Heart left ventricle (tissue), 13 donors: ENCODE data around the gene LINGO1.

Source experiments
- POLR2A ChIP-seq, 2 donors: fragments of 450-650 bp; IDR thresholded peaks; one replicate each; pipeline ENCODE4 v1.6.1; 2017; ENCODE audit warnings: antibody characterized with exemption in 2 of 2, mild to moderate bottlenecking in 2 of 2, moderate library complexity in 2 of 2
- TF ChIP-seq, protein P1 (sequence below), 12 donors: fragments of 200-600 bp; sonication (generic) in 4 of 12; IDR thresholded peaks; one replicate each; pipeline versions ENCODE4 v1.5.0 to v1.8.0; 2018 to 2022; ENCODE audit warnings: antibody characterized with exemption in 12 of 12, mild to moderate bottlenecking in 5 of 12
- donor health status: ischemic (EF 13 %, LVEDD 7.1; RV severe dilation, severe dysfunction).
- donor health status: DM: no; HTN: yes; CAD: no.
- donor health status: DM: no; HTN: no; CAD: no.
- donor health status: ischemic (EF 25% LVEDD 6.9; RV normal size, moderate dysfunction).
- donor health status: ischemic (EF 25% LVEDD 5.7; RV mildly dilated, moderate dysfunction).
- donor health status: ischemic (EF 35%, LVEDD 5.7; RV mildly dilated, moderate dysfunction).
- donor health status: nonischemic (EF 11% LVEDD 7.7; RV severe dilation, severe dysfunction).
- donor health status: DM: yes; HTN: yes; CAD: no.
- donor health status: PGD.
- donor health status: ischemic (EF 29% LVEDD 5.4; RV normal size, mild dysfunction).
- donor health status: nonischemic (EF 23%, LVEDD 6.1; RV moderate dilation, normal function).

GRCh38 chr15:77640615-77641014 lies 7.9 kb upstream of the LINGO1 start:
- TF ChIP-seq, protein P1, sequence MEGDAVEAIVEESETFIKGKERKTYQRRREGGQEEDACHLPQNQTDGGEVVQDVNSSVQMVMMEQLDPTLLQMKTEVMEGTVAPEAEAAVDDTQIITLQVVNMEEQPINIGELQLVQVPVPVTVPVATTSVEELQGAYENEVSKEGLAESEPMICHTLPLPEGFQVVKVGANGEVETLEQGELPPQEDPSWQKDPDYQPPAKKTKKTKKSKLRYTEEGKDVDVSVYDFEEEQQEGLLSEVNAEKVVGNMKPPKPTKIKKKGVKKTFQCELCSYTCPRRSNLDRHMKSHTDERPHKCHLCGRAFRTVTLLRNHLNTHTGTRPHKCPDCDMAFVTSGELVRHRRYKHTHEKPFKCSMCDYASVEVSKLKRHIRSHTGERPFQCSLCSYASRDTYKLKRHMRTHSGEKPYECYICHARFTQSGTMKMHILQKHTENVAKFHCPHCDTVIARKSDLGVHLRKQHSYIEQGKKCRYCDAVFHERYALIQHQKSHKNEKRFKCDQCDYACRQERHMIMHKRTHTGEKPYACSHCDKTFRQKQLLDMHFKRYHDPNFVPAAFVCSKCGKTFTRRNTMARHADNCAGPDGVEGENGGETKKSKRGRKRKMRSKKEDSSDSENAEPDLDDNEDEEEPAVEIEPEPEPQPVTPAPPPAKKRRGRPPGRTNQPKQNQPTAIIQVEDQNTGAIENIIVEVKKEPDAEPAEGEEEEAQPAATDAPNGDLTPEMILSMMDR (IDR thresholded peaks at IDR 0.05): no peak
- no peak for TF ChIP-seq POLR2A (IDR thresholded peaks at IDR 0.05)
